Chondrocyte (in vitro differentiated cells): ENCODE results near the gene JARID2. TPM values are rescaled to one million over a fixed set of nuclear protein-coding genes. Genes with fewer than 3 reads are reported as not detected.

Experiments
- DNase-seq: peaks from one replicate; pipeline ENCODE4 v3.0.0; 2021; ENCODE audit warnings: mixed read lengths, low spot score
- H3K27ac Mint-ChIP-seq: one replicate; pipeline ENCODE4 v1.8.0; 2021; ENCODE audit warnings: mild to moderate bottlenecking, moderate library complexity, mixed read lengths; ENCODE audit not compliant: unreplicated experiment
- H3K27me3 Mint-ChIP-seq: 2 replicates; pipeline ENCODE4 v1.8.0; 2021; ENCODE audit warnings: low read depth, mixed read lengths
- H3K36me3 Mint-ChIP-seq: 2 replicates; pipeline ENCODE4 v1.8.0; 2021; ENCODE audit warnings: low read depth, mixed read lengths
- H3K4me1 Mint-ChIP-seq: 2 replicates; pipeline ENCODE4 v1.8.0; 2021; ENCODE audit warnings: low read depth, mild to moderate bottlenecking, mixed read lengths
- H3K4me3 Mint-ChIP-seq: one replicate; pipeline ENCODE4 v1.8.0; 2021; ENCODE audit warnings: mild to moderate bottlenecking, moderate library complexity, mixed read lengths; ENCODE audit not compliant: unreplicated experiment
- H3K9me3 Mint-ChIP-seq: 2 replicates; pipeline ENCODE4 v1.8.0; 2021; ENCODE audit warnings: low read depth, mixed read lengths
- CTCF ChIP-seq: fragments of 200-600 bp; sonication (generic); IDR thresholded peaks from 2 replicates; pipeline ENCODE4 v1.5.0; 2021; ENCODE audit warnings: antibody characterized with exemption, mild to moderate bottlenecking, moderate library complexity
- total RNA-seq: library from RNA; stranded (reverse); gene quantifications from 3 replicates; pipeline ENCODE4 v1.2.1, GENCODE V29; 2021

The JARID2 gene
- total RNA-seq, 1 donor from 2014 or later, result 9.9 TPM

GRCh38 chr6:15433511-15433861 is 187.6 kb downstream of the JARID2 start:
- no peak overlapping the region for H3K27ac Mint-ChIP-seq
- peaks cover 48% of the 10 kb centered on the region for H3K4me1 Mint-ChIP-seq
- no peaks in the 10 kb centered on the region for H3K27me3 Mint-ChIP-seq
- no peaks in the 10 kb centered on the region for H3K36me3 Mint-ChIP-seq
- no peak for DNase-seq
- no peak overlapping the region for H3K4me3 Mint-ChIP-seq
- peaks cover 6% of the 10 kb centered on the region for H3K9me3 Mint-ChIP-seq
- no peak for TF ChIP-seq CTCF

GRCh38 chr6:15434263-15434662 is 188.4 kb downstream of the JARID2 start:
- Mint-ChIP-seq H3K27me3 (no peaks in the 10 kb centered on the region), H3K27ac (no peak overlapping the region), H3K4me1 (peaks cover 48% of the 10 kb centered on the region), H3K4me3 (no peak overlapping the region), H3K9me3 (peaks cover 6% of the 10 kb centered on the region), H3K36me3 (no peaks in the 10 kb centered on the region)
- DNase-seq, result no peak
- no peak for TF ChIP-seq CTCF

GRCh38 chr6:15434823-15435380 is 189.0 kb downstream of the JARID2 start:
- H3K27me3 Mint-ChIP-seq, result no peaks in the 10 kb centered on the region
- no peak overlapping the region for H3K4me3 Mint-ChIP-seq
- no peak overlapping the region for H3K27ac Mint-ChIP-seq
- no peak for TF ChIP-seq CTCF
- DNase-seq, result no peak
- peaks cover 48% of the 10 kb centered on the region for H3K4me1 Mint-ChIP-seq
- H3K9me3 Mint-ChIP-seq, result peaks cover 6% of the 10 kb centered on the region
- no peaks in the 10 kb centered on the region for H3K36me3 Mint-ChIP-seq

- no peak for TF ChIP-seq CTCF
- peaks cover 6% of the 10 kb centered on the region for H3K9me3 Mint-ChIP-seq
- no peak overlapping the region for H3K4me3 Mint-ChIP-seq
- H3K27me3 Mint-ChIP-seq, result no peaks in the 10 kb centered on the region
- H3K27ac Mint-ChIP-seq, result no peak overlapping the region
- DNase-seq, result no peak
- H3K36me3 Mint-ChIP-seq, result no peaks in the 10 kb centered on the region
- H3K4me1 Mint-ChIP-seq, result peaks cover 46% of the 10 kb centered on the region
These were observed 189.6 kb downstream of the JARID2 start for GRCh38 chr6:15435468-15435867.

- Mint-ChIP-seq H3K4me1 (peaks cover 46% of the 10 kb centered on the region), H3K9me3 (peaks cover 6% of the 10 kb centered on the region), H3K36me3 (no peaks in the 10 kb centered on the region), H3K4me3 (no peak overlapping the region), H3K27me3 (no peaks in the 10 kb centered on the region), H3K27ac (no peak overlapping the region)
- no peak for DNase-seq
- TF ChIP-seq CTCF, result no peak
These were observed 190.6 kb downstream of the JARID2 start for GRCh38 chr6:15436451-15436850.
